Subcutaneous adipose tissue (tissue), 4 donors: ENCODE results near the gene SCUBE1. TPM values are rescaled to one million over a fixed set of nuclear protein-coding genes. Genes with fewer than 3 reads are reported as not detected.

Source experiments
- CTCF ChIP-seq: fragments of 450-650 bp; IDR thresholded peaks from one replicate; pipeline ENCODE4 v1.5.1; 2016; ENCODE audit warnings: low read depth, mild to moderate bottlenecking, control low read depth, antibody characterized with exemption, moderate library complexity
- total RNA-seq, 4 donors: library from RNA; depleted of rRNA; stranded (reverse); fragments of >200 nt; gene quantifications; one replicate each; pipeline ENCODE4 v1.1.0, GENCODE V29; 2016

The SCUBE1 gene
- total RNA-seq, 4 donors from 2014 or later: 0.66 to 4.6 (median 1.7) TPM

- no peak for TF ChIP-seq CTCF
Observed at GRCh38 chr22:43187171-43188099, 155.7 kb downstream of the SCUBE1 start.

GRCh38 chr22:43186272-43187170 is 156.7 kb downstream of the SCUBE1 start, which contains the start of gene TTLL12:
Gene TTLL12, minus strand, starts transcription at chr22:43187134. Its CDS starts 65 bp downstream, at chr22:43187069.
- no peak for TF ChIP-seq CTCF

- TF ChIP-seq CTCF: no peak
Observed at GRCh38 chr22:43185860-43186261, 157.3 kb downstream of the SCUBE1 start.

GRCh38 chr22:43183496-43184277 is 159.5 kb downstream of the SCUBE1 start:
- TF ChIP-seq CTCF: no peak

GRCh38 chr22:43182726-43183125 is 160.4 kb downstream of the SCUBE1 start:
- TF ChIP-seq CTCF: no peak

- no peak for TF ChIP-seq CTCF
Observed at GRCh38 chr22:43182118-43182517, 161.1 kb downstream of the SCUBE1 start.
